ENCODE data around the gene SORBS2. TPM values are rescaled to one million over a fixed set of nuclear protein-coding genes. Genes with fewer than 3 reads are reported as not detected.
A peak's percentile ranks its signal among the peaks of the same experiment; 100 is the strongest.

Gene SORBS2
- total RNA-seq, 1 experiment from 2014 or later: 8.4 TPM

- no TSS peak for BruUV-seq (replicated peaks)
- H3K27ac ChIP-seq (ENCODE audit: low read length): peak overlapping the region; percentile 48; the same call in 1 of the 2 replicates
These were observed 238.3 kb downstream of the SORBS2 start for GRCh38 chr4:185573651-185574199.

GRCh38 chr4:185570727-185571126, 241.3 kb downstream of the SORBS2 start:
- Histone ChIP-seq H3K9me3 (ENCODE audit: control insufficient read depth, insufficient read depth, low read depth, low read length) (no peaks in the 10 kb centered on the region), H3K4me3 (ENCODE audit: low read depth in 2 of 2, low read length in 2 of 2) (no peak overlapping the region), H3K36me3 (ENCODE audit: control insufficient read depth, insufficient read depth, low read length) (no peaks in the 10 kb centered on the region), H3K4me1 (ENCODE audit: control insufficient read depth, insufficient read depth, low read length) (peaks cover 7% of the 10 kb centered on the region; the same call in 1 of the 2 replicates), H3K27ac (ENCODE audit: low read length) (no peak overlapping the region), H3K27me3 (ENCODE audit: control insufficient read depth, insufficient read depth, low read length) (no peaks in the 10 kb centered on the region)
- ATAC-seq: no peak
- DNase-seq (ENCODE audit: low read depth, low spot score): no peak
- in situ Hi-C loops (cut with HindIII; ENCODE audit: low pct_unique_long_range_greater_than_20kb, low sequenced_read_pairs): no loop called here
- intact Hi-C loops (cut with micrococcal nuclease; ENCODE audit: unreplicated experiment): no loop called here
- TF ChIP-seq TCF7L2 (IDR thresholded peaks at IDR 0.05; ENCODE audit: low read depth, low read length): no peak
- TF ChIP-seq CTCF (IDR thresholded peaks at IDR 0.05): no peak
- no peak for TF ChIP-seq REST (IDR thresholded peaks at IDR 0.05; ENCODE audit: insufficient read depth in 1 of 2, low read depth in 2 of 2, low read length in 1 of 2)
- ChIA-PET CTCF (no interaction called here), POLR2A (no interaction called here)
- no TSS peak for BruUV-seq (replicated peaks)

More at GRCh38 chr4:185573651-185574199, 238.3 kb downstream of the SORBS2 start:
- ATAC-seq: peak; percentile 97
- ChIA-PET CTCF (interaction anchor here (0.5 kb wide), 1 partner anchor 15 kb away, joined by 3 read pairs; no protein-coding TSS in a partner anchor), POLR2A (no interaction called here)
- no peak for DNase-seq (ENCODE audit: low read depth, low spot score)
- Histone ChIP-seq H3K4me1 (ENCODE audit: control insufficient read depth, insufficient read depth, low read length) (peaks cover 7% of the 10 kb centered on the region; the same call in 1 of the 2 replicates), H3K27me3 (ENCODE audit: control insufficient read depth, insufficient read depth, low read length) (no peaks in the 10 kb centered on the region), H3K4me3 (ENCODE audit: low read depth in 2 of 2, low read length in 2 of 2) (peak overlapping the region in 1 of 2 experiments; percentile 34; a peak in 1 of 4 replicates), H3K9me3 (ENCODE audit: control insufficient read depth, insufficient read depth, low read depth, low read length) (no peaks in the 10 kb centered on the region), H3K36me3 (ENCODE audit: control insufficient read depth, insufficient read depth, low read length) (no peaks in the 10 kb centered on the region)
- intact Hi-C loops (cut with micrococcal nuclease; ENCODE audit: unreplicated experiment): no loop called here
- TF ChIP-seq TCF7L2 (IDR thresholded peaks at IDR 0.05; ENCODE audit: low read depth, low read length) (no peak), POLR2AphosphoS5 (IDR thresholded peaks at IDR 0.05; ENCODE audit: low read depth, low read length) (no peak), REST (IDR thresholded peaks at IDR 0.05; ENCODE audit: insufficient read depth in 1 of 2, low read depth in 2 of 2, low read length in 1 of 2) (no peak), CTCF (IDR thresholded peaks at IDR 0.05) (no peak), SIN3A (IDR thresholded peaks at IDR 0.05; ENCODE audit: borderline replicate concordance, insufficient read depth, low read depth, low read length) (no peak)
- in situ Hi-C loops (cut with HindIII; ENCODE audit: low pct_unique_long_range_greater_than_20kb, low sequenced_read_pairs): no loop called here
